Gastrocnemius medialis (tissue), 4 donors: ENCODE measurements around the gene STRIP1.

Source experiments
- POLR2A ChIP-seq, 2 donors: fragments of 450-650 bp; IDR thresholded peaks; one replicate each; pipeline ENCODE4 v1.6.1; 2017; ENCODE audit warnings: antibody characterized with exemption in 2 of 2, mild to moderate bottlenecking in 2 of 2, moderate library complexity in 2 of 2
- TF ChIP-seq, protein P1 (sequence below), 5 experiments: fragments of 450-650 bp in 3 of 5; fragments of 200-600 bp in 2 of 5; sonication (generic) in 2 of 5; IDR thresholded peaks in 4 of 5; conservative IDR thresholded peaks in 1 of 5; 1 replicate in 4 of 5; 2 replicates in 1 of 5; pipeline ENCODE4 v1.5.1; 2016 to 2019; ENCODE audit warnings: antibody characterized with exemption in 5 of 5, mild to moderate bottlenecking in 3 of 5, moderate library complexity in 3 of 5

DNA sequence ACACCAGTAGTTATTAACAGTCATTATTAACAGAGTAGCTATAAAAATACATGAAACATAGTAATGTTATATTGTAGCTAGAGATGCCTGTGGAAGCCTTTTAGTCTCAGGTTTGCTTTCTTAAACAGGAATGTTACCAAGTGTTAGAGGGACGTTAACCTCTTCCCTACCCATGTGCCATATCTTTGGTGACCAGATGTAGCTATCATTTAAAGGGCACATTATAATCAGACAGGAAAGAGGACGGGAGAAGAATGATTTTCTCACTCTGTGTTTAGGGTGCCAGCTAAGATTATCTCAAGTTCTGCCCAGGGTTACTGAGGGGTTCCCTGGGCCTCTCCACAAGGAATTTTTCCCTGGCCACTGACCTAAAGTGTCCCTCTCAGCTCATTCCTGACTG lies 57.0 kb downstream of the STRIP1 start:
- TF ChIP-seq, protein P1, sequence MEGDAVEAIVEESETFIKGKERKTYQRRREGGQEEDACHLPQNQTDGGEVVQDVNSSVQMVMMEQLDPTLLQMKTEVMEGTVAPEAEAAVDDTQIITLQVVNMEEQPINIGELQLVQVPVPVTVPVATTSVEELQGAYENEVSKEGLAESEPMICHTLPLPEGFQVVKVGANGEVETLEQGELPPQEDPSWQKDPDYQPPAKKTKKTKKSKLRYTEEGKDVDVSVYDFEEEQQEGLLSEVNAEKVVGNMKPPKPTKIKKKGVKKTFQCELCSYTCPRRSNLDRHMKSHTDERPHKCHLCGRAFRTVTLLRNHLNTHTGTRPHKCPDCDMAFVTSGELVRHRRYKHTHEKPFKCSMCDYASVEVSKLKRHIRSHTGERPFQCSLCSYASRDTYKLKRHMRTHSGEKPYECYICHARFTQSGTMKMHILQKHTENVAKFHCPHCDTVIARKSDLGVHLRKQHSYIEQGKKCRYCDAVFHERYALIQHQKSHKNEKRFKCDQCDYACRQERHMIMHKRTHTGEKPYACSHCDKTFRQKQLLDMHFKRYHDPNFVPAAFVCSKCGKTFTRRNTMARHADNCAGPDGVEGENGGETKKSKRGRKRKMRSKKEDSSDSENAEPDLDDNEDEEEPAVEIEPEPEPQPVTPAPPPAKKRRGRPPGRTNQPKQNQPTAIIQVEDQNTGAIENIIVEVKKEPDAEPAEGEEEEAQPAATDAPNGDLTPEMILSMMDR (IDR thresholded peaks at IDR 0.05 in 4 of 5, conservative IDR thresholded peaks at IDR 0.05 in 1 of 5): no peak
- no peak for TF ChIP-seq POLR2A (IDR thresholded peaks at IDR 0.05)
